ENCODE data around the gene ASPN.

DNA sequence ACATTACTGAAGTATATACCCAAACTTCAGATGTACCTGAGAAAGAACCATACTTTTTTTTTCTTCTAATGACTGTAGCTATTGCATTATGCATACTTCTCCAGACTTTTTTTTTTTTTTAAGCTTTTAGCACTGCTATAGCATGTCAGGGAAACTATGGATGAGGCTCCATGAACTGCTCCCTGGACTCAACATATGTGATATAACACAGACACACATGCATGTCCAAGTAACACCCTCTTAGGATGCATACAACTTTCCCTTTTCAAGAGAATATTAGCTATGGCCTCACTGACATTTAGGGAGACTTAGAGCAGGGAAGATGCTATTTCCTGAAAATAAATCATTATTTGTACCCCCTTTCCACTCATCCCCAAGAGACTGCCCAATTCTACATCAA lies 499 bp upstream of the ASPN start:
- TF ChIP-seq CTCF (tag by site-specific recombination; IDR thresholded peaks at IDR 0.05) (no peak), BCL11B (tag by site-specific recombination; IDR thresholded peaks at IDR 0.05; ENCODE audit: low read depth) (no peak), ZNF274 (IDR thresholded peaks at IDR 0.05; ENCODE audit: low read length) (no peak), ZNF274 (tag by site-specific recombination; IDR thresholded peaks at IDR 0.05; ENCODE audit: borderline replicate concordance) (no peak)
